WTC11 (cell line): ENCODE results near the gene TBC1D14.

Source experiments
- CREM ChIP-seq: sonication (generic); formaldehyde crosslinking; IDR thresholded peaks from 2 replicates; pipeline ENCODE4 v1.8.1; 2022; ENCODE audit warnings: mild to moderate bottlenecking, missing genetic modification reagents, moderate library complexity
- CTCF ChIP-seq: fragments of 200-600 bp; IDR thresholded peaks from 2 replicates; pipeline ENCODE4 v1.8.0; 2022; ENCODE audit warnings: antibody characterized with exemption
- ELF4 ChIP-seq: sonication (generic); formaldehyde crosslinking; IDR thresholded peaks from 2 replicates; pipeline ENCODE4 v1.8.1; 2022; ENCODE audit warnings: low read depth, mild to moderate bottlenecking, moderate library complexity, missing genetic modification reagents
- MAX ChIP-seq: sonication (generic); formaldehyde crosslinking; IDR thresholded peaks from 2 replicates; pipeline ENCODE4 v1.8.0; 2022; ENCODE audit warnings: mild to moderate bottlenecking, missing genetic modification reagents
- NFE2L1 ChIP-seq: sonication (generic); formaldehyde crosslinking; IDR thresholded peaks from 2 replicates; pipeline ENCODE4 v1.8.1; 2023; ENCODE audit warnings: missing genetic modification reagents
- NR2C2 ChIP-seq: sonication (generic); formaldehyde crosslinking; IDR thresholded peaks from 2 replicates; pipeline ENCODE4 v1.8.0; 2022; ENCODE audit warnings: mild to moderate bottlenecking, missing genetic modification reagents
- PRDM15 ChIP-seq: sonication (generic); formaldehyde crosslinking; IDR thresholded peaks from 2 replicates; pipeline ENCODE4 v1.8.0; 2022; ENCODE audit warnings: missing genetic modification reagents
- SMAD4 ChIP-seq: sonication (generic); formaldehyde crosslinking; IDR thresholded peaks from 2 replicates; pipeline ENCODE4 v1.8.0; 2022; ENCODE audit warnings: mild to moderate bottlenecking, missing genetic modification reagents
- SP1 ChIP-seq: sonication (generic); formaldehyde crosslinking; conservative IDR thresholded peaks from 2 replicates; pipeline ENCODE4 v1.8.1; 2022; ENCODE audit warnings: missing genetic modification reagents
- ZNF232 ChIP-seq: sonication (generic); formaldehyde crosslinking; IDR thresholded peaks from 2 replicates; pipeline ENCODE4 v1.8.0; 2022; ENCODE audit warnings: mild to moderate bottlenecking, missing genetic modification reagents
- ZNF671 ChIP-seq: fragments of 250-450 bp; sonication (Bioruptor Pico); IDR thresholded peaks from 2 replicates; pipeline ENCODE4 v1.8.0; 2021; ENCODE audit warnings: mild to moderate bottlenecking

- no peak for TF ChIP-seq CREM (CRISPR knock-in tag)
- TF ChIP-seq SMAD4 (CRISPR knock-in tag) = no peak
- no peak for TF ChIP-seq CTCF
- no peak for TF ChIP-seq SP1 (CRISPR knock-in tag)
- no peak for TF ChIP-seq PRDM15 (CRISPR knock-in tag)
- TF ChIP-seq ZNF232 (CRISPR knock-in tag) = no peak
- no peak for TF ChIP-seq NFE2L1 (CRISPR knock-in tag)
- TF ChIP-seq ZNF671 = no peak
- no peak for TF ChIP-seq ELF4
- TF ChIP-seq MAX (CRISPR knock-in tag) = no peak
- TF ChIP-seq NR2C2 (CRISPR knock-in tag) = no peak
These were observed 8.7 kb upstream of the TBC1D14 start for GRCh38 chr4:6900956-6901355.
